K562 (cell line): Measurements from ENCODE around the gene CCT5. TPM values are rescaled to one million over a fixed set of nuclear protein-coding genes. Genes with fewer than 3 reads are reported as not detected.

Experiments
- BACH1 ChIP-seq: fragments of 200-800 bp; sonication (Bioruptor generic); IDR thresholded peaks from 2 replicates; pipeline ENCODE4 v1.6.1; 2016; ENCODE audit warnings: missing genetic modification characterization, missing compliant biosample characterization
- BDP1 ChIP-seq: IDR thresholded peaks from 3 replicates; pipeline ENCODE4 v1.6.1; 2011; ENCODE audit not compliant: insufficient read length, insufficient read depth
- CC2D1A ChIP-seq: fragments of 450-650 bp; IDR thresholded peaks from 2 replicates; pipeline ENCODE4 v1.6.1; 2017; ENCODE audit warnings: mild to moderate bottlenecking
- ESRRA ChIP-seq: fragments of 450-650 bp; IDR thresholded peaks from 2 replicates; pipeline ENCODE4 v1.6.1; 2014; ENCODE audit warnings: low read depth, mild to moderate bottlenecking, moderate library complexity, borderline replicate concordance
- FOXJ2 ChIP-seq: fragments of 200-800 bp; sonication (Bioruptor generic); IDR thresholded peaks from 2 replicates; pipeline ENCODE4 v1.6.1; 2016; ENCODE audit warnings: missing genetic modification characterization, missing compliant biosample characterization
- POLR2H ChIP-seq: IDR thresholded peaks from 2 replicates; pipeline ENCODE4 v1.6.1; 2016; ENCODE audit warnings: missing genetic modification characterization, low read depth, mild to moderate bottlenecking, control low read depth, missing compliant biosample characterization, moderate library complexity
- RBM14 ChIP-seq: fragments of 200-400 bp; formaldehyde crosslinking; IDR thresholded peaks from 2 replicates; pipeline ENCODE4 v1.6.1; 2018; ENCODE audit warnings: low read depth, mild to moderate bottlenecking, low read length, moderate library complexity, borderline replicate concordance; ENCODE audit not compliant: insufficient read depth
- polyA plus RNA-seq, 8 experiments: library from polyadenylated mRNA; depleted of rRNA in 4 of 8; stranded (reverse) in 5 of 8; unstranded in 3 of 8; fragments of >200 nt; fragmentation: Nextera tagmentation in 2 of 8; fragmentation: Illumina TruSeq in 1 of 8; extraction: Ambion mirVana in 2 of 8; extraction: Trizol in 1 of 8; gene quantifications; 2 replicates each; pipeline versions ENCODE4 v1.2.1 to v1.2.3, GENCODE V29; 2011 to 2014; ENCODE audit warnings: inconsistent platforms in 1 of 8, missing spikeins in 1 of 8
- total RNA-seq, 7 experiments: library from RNA; depleted of rRNA in 6 of 7; stranded (reverse); fragments of >200 nt in 6 of 7; fragmentation: Illumina TruSeq in 2 of 7; extraction: Trizol in 2 of 7; gene quantifications; 2 replicates each; pipeline versions ENCODE4 v1.2.1 to v1.2.3, GENCODE V29; 2011 to 2021; ENCODE audit warnings: low replicate concordance in 1 of 7
- TF ChIP-seq, protein P1 (sequence below): fragments of 450-650 bp; formaldehyde crosslinking; conservative IDR thresholded peaks from 2 replicates; pipeline ENCODE4 v1.4.0; 2022; ENCODE audit warnings: mild to moderate bottlenecking, missing genetic modification characterization
- TF ChIP-seq, protein P2 (sequence below): sonication (generic); formaldehyde crosslinking; IDR thresholded peaks from 2 replicates; pipeline ENCODE4 v1.8.0; 2022; ENCODE audit warnings: mild to moderate bottlenecking, missing genetic modification reagents
- TF ChIP-seq, protein P3 (sequence below): fragments of 450-650 bp; IDR thresholded peaks from 2 replicates; pipeline ENCODE4 v1.6.1; 2017; ENCODE audit warnings: antibody characterized with exemption, mild to moderate bottlenecking

CCT5 gene
- total and polyA plus RNA-seq, 9 of the 15 experiments (the other 6 are each of a cell fraction or from before 2014, with no cell fraction given), result 782 to 1,606 (median 1,153) TPM

DNA sequence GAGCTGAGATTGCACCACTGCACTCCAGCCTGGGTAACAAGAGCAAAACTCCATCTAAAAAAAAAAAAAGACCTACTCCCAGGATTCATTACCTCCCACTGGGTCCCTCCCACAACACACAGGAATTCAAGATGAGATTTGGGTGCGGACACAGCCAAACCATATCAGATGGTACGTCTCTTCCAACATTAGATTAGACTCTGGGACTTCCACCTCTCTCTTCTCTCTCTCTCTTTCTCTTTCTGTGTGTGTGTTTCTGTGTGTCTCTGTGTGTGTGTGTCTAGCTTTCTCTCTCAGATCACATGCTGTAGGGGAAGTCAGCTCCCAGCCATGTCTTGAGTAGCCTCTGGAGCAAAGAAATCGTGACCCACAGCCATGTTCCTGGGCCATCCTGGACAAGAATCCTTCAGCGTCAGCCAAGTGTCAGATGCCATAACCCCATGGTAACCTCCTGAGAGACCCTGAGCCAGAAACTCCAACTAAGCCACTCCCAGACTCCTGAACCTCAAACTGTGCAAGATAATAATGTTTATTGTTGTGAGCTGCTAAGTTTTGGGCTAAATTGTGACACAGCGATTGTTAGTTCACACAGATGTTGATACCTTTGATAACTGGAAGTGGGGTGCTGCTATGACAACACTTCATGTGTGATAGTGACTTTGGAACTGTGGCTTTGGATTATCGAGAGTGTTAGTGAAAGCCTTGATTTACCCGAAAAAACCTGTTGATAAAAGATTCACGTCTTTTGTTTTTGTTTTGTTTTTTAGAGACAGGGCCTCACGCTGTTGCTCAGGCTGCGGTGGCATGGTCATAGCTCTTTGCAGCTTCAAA is 61.7 kb downstream of the CCT5 start (continued):
- TF ChIP-seq ESRRA (0 out of 2 replicates have a peak, but pooled peaks have one; percentile 11), FOXJ2 (tag) (peak; percentile 69), RBM14 (no peak), CC2D1A (peak; percentile 70), BACH1 (tag) (peak; percentile 55; the same call in 1 of the 2 replicates), POLR2H (tag) (no peak), BDP1 (no peak)
- TF ChIP-seq, protein P1, sequence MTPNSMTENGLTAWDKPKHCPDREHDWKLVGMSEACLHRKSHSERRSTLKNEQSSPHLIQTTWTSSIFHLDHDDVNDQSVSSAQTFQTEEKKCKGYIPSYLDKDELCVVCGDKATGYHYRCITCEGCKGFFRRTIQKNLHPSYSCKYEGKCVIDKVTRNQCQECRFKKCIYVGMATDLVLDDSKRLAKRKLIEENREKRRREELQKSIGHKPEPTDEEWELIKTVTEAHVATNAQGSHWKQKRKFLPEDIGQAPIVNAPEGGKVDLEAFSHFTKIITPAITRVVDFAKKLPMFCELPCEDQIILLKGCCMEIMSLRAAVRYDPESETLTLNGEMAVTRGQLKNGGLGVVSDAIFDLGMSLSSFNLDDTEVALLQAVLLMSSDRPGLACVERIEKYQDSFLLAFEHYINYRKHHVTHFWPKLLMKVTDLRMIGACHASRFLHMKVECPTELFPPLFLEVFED (CRISPR knock-in tag), result peak; percentile 80
- TF ChIP-seq, protein P2, sequence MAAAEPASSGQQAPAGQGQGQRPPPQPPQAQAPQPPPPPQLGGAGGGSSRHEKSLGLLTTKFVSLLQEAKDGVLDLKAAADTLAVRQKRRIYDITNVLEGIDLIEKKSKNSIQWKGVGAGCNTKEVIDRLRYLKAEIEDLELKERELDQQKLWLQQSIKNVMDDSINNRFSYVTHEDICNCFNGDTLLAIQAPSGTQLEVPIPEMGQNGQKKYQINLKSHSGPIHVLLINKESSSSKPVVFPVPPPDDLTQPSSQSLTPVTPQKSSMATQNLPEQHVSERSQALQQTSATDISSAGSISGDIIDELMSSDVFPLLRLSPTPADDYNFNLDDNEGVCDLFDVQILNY (CRISPR knock-in tag), result no peak
- TF ChIP-seq, protein P3, sequence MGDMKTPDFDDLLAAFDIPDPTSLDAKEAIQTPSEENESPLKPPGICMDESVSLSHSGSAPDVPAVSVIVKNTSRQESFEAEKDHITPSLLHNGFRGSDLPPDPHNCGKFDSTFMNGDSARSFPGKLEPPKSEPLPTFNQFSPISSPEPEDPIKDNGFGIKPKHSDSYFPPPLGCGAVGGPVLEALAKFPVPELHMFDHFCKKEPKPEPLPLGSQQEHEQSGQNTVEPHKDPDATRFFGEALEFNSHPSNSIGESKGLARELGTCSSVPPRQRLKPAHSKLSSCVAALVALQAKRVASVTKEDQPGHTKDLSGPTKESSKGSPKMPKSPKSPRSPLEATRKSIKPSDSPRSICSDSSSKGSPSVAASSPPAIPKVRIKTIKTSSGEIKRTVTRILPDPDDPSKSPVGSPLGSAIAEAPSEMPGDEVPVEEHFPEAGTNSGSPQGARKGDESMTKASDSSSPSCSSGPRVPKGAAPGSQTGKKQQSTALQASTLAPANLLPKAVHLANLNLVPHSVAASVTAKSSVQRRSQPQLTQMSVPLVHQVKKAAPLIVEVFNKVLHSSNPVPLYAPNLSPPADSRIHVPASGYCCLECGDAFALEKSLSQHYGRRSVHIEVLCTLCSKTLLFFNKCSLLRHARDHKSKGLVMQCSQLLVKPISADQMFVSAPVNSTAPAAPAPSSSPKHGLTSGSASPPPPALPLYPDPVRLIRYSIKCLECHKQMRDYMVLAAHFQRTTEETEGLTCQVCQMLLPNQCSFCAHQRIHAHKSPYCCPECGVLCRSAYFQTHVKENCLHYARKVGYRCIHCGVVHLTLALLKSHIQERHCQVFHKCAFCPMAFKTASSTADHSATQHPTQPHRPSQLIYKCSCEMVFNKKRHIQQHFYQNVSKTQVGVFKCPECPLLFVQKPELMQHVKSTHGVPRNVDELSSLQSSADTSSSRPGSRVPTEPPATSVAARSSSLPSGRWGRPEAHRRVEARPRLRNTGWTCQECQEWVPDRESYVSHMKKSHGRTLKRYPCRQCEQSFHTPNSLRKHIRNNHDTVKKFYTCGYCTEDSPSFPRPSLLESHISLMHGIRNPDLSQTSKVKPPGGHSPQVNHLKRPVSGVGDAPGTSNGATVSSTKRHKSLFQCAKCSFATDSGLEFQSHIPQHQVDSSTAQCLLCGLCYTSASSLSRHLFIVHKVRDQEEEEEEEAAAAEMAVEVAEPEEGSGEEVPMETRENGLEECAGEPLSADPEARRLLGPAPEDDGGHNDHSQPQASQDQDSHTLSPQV, result 0 out of 2 replicates have a peak, but pooled peaks have one; percentile 27
